Loucy (cell line): ENCODE results near the gene FEN1.
A peak's percentile ranks its signal among the peaks of the same experiment; 100 is the strongest.

Experiments
- H2AFZ ChIP-seq: fragments of 200-600 bp; sonication (generic); 2 replicates; pipeline ENCODE4 v1.6.0; 2016; ENCODE audit warnings: antibody characterized with exemption, mild to moderate bottlenecking, low read length, moderate library complexity
- H3F3A ChIP-seq: fragments of 200-600 bp; 2 replicates; pipeline ENCODE4 v1.6.0; 2016; ENCODE audit warnings: antibody characterized with exemption, low read depth, mild to moderate bottlenecking
- H3K27me3 ChIP-seq: fragments of 200-600 bp; sonication (generic); 2 replicates; pipeline ENCODE4 v1.6.1; 2014; ENCODE audit warnings: low read length, mild to moderate bottlenecking; ENCODE audit not compliant: insufficient read depth, poor library complexity, severe bottlenecking
- H3K36me3 ChIP-seq: fragments of 200-600 bp; sonication (generic); 2 replicates; pipeline ENCODE4 v1.6.1; 2016; ENCODE audit warnings: low read length; ENCODE audit not compliant: insufficient read depth
- H3K4me1 ChIP-seq: fragments of 200-600 bp; sonication (generic); 2 replicates; pipeline ENCODE4 v1.5.1; 2014; ENCODE audit warnings: low read length, mild to moderate bottlenecking; ENCODE audit not compliant: insufficient read depth, poor library complexity, severe bottlenecking
- H3K4me2 ChIP-seq: fragments of 200-600 bp; sonication (generic); 2 replicates; pipeline ENCODE4 v1.6.0; 2014; ENCODE audit warnings: antibody characterized with exemption, low read length, low read depth, mild to moderate bottlenecking; ENCODE audit not compliant: poor library complexity, severe bottlenecking
- H3K4me3 ChIP-seq: fragments of 200-600 bp; sonication (generic); 2 replicates; pipeline ENCODE4 v1.5.1; 2014; ENCODE audit warnings: low read length, mild to moderate bottlenecking, mixed read lengths; ENCODE audit not compliant: poor library complexity, severe bottlenecking
- H3K79me2 ChIP-seq: fragments of 200-600 bp; sonication (generic); 2 replicates; pipeline ENCODE4 v1.6.1; 2014; ENCODE audit warnings: low read length; ENCODE audit not compliant: insufficient read depth
- H3K9ac ChIP-seq: fragments of 200-600 bp; sonication (generic); 2 replicates; pipeline ENCODE4 v1.6.0; 2014; ENCODE audit warnings: mild to moderate bottlenecking, low read depth, low read length, moderate library complexity; ENCODE audit not compliant: poor library complexity, severe bottlenecking
- H3K9me2 ChIP-seq: fragments of 200-600 bp; sonication (generic); replicated peaks from 2 replicates; pipeline ENCODE4 v1.6.1; 2016; ENCODE audit warnings: low read depth, low read length, mixed read lengths
- H3K9me3 ChIP-seq: fragments of 200-600 bp; sonication (generic); 2 replicates; pipeline ENCODE4 v1.6.1; 2014; ENCODE audit warnings: mild to moderate bottlenecking, antibody characterized with exemption, low read length, low read depth; ENCODE audit not compliant: insufficient read depth
- H4K20me1 ChIP-seq: fragments of 200-600 bp; sonication (generic); 2 replicates; pipeline ENCODE4 v1.6.0; 2014; ENCODE audit warnings: antibody characterized with exemption, low read length, mild to moderate bottlenecking; ENCODE audit not compliant: insufficient read depth, poor library complexity, severe bottlenecking
- CTCF ChIP-seq: fragments of 200-600 bp; sonication (generic); conservative IDR thresholded peaks from 2 replicates; pipeline ENCODE4 v1.5.1; 2014; ENCODE audit warnings: mild to moderate bottlenecking, antibody characterized with exemption, low read length
- EZH2phosphoT487 ChIP-seq: fragments of 200-600 bp; IDR thresholded peaks from 2 replicates; pipeline ENCODE4 v1.6.1; 2018; ENCODE audit warnings: antibody characterized with exemption, mild to moderate bottlenecking, moderate library complexity, borderline replicate concordance

Gene FEN1

GRCh38 chr11:61795876-61796526 lies 3.3 kb downstream of the FEN1 start:
- no peaks in the 10 kb centered on the region for H3K9me3 ChIP-seq
- H3K4me1 ChIP-seq: peaks cover 32% of the 10 kb centered on the region
- H4K20me1 ChIP-seq: peaks cover 45% of the 10 kb centered on the region
- H3K4me3 ChIP-seq: no peak overlapping the region
- peak overlapping the region; percentile 90 for H3K4me2 ChIP-seq
- peaks cover 4% of the 10 kb centered on the region; the same call in 1 of the 2 replicates for H3F3A ChIP-seq
- peaks cover 79% of the 10 kb centered on the region for H3K79me2 ChIP-seq
- H3K36me3 ChIP-seq: peaks cover 25% of the 10 kb centered on the region; the same call in 1 of the 2 replicates
- H2AFZ ChIP-seq: no peak overlapping the region
- no peaks in the 10 kb centered on the region for H3K9me2 ChIP-seq
- peaks cover 5% of the 10 kb centered on the region for H3K27me3 ChIP-seq
- H3K9ac ChIP-seq: peak overlapping the region; percentile 58
- no peak for TF ChIP-seq CTCF
- no peak for TF ChIP-seq EZH2phosphoT487

- H3K4me3 ChIP-seq: peak overlapping the region; percentile 23
- H3F3A ChIP-seq: peaks cover 4% of the 10 kb centered on the region; the same call in 1 of the 2 replicates
- H3K36me3 ChIP-seq: peaks cover 33% of the 10 kb centered on the region; the same call in 1 of the 2 replicates
- H3K4me2 ChIP-seq: peak overlapping the region; percentile 90
- peaks cover 5% of the 10 kb centered on the region for H3K27me3 ChIP-seq
- H3K9me3 ChIP-seq: no peaks in the 10 kb centered on the region
- H4K20me1 ChIP-seq: peaks cover 39% of the 10 kb centered on the region
- H3K4me1 ChIP-seq: peaks cover 26% of the 10 kb centered on the region
- TF ChIP-seq CTCF (peak; percentile 90), EZH2phosphoT487 (no peak)
- H3K9me2 ChIP-seq: no peaks in the 10 kb centered on the region
- peak overlapping the region; percentile 25 for H3K9ac ChIP-seq
- peaks cover 65% of the 10 kb centered on the region for H3K79me2 ChIP-seq
- H2AFZ ChIP-seq: no peak overlapping the region
Measured at GRCh38 chr11:61797263-61797944, 4.7 kb downstream of the FEN1 start.

GRCh38 chr11:61799665-61800284 lies 7.1 kb downstream of the FEN1 start:
- no peak overlapping the region for H3K4me2 ChIP-seq
- TF ChIP-seq EZH2phosphoT487: no peak
- TF ChIP-seq CTCF: no peak
- peaks cover 4% of the 10 kb centered on the region; the same call in 1 of the 2 replicates for H3F3A ChIP-seq
- peaks cover 45% of the 10 kb centered on the region for H3K79me2 ChIP-seq
- H3K4me3 ChIP-seq: no peak overlapping the region
- H3K4me1 ChIP-seq: peaks cover 18% of the 10 kb centered on the region
- H3K9me2 ChIP-seq: no peaks in the 10 kb centered on the region
- H3K27me3 ChIP-seq: no peaks in the 10 kb centered on the region
- H3K36me3 ChIP-seq: peaks cover 57% of the 10 kb centered on the region; the same call in 1 of the 2 replicates
- no peak overlapping the region for H3K9ac ChIP-seq
- H2AFZ ChIP-seq: no peak overlapping the region
- peaks cover 22% of the 10 kb centered on the region for H4K20me1 ChIP-seq
- no peaks in the 10 kb centered on the region for H3K9me3 ChIP-seq
